Tibial nerve (tissue), 4 donors: ENCODE results near the gene NUP188. TPM values are rescaled to one million over a fixed set of nuclear protein-coding genes. Genes with fewer than 3 reads are reported as not detected.

Source experiments
- DNase-seq, 2 donors: peaks; one replicate each; pipeline ENCODE4 v3.0.0-alpha.2; 2019; ENCODE audit warnings: low spot score in 2 of 2
- H3K27ac ChIP-seq, 4 donors: fragments of 200-600 bp; sonication (generic) in 3 of 4; one replicate each; pipeline ENCODE4 v1.5.1; 2017 to 2019; ENCODE audit warnings: mild to moderate bottlenecking in 1 of 4
- H3K27me3 ChIP-seq, 2 donors: fragments of 200-600 bp; sonication (generic) in 1 of 2; one replicate each; pipeline versions ENCODE4 v1.5.1 to v1.6.0; 2017 to 2019
- H3K36me3 ChIP-seq, 3 donors: fragments of 200-600 bp; sonication (generic); one replicate each; pipeline ENCODE4 v1.5.1; 2018 to 2019
- H3K4me1 ChIP-seq, 4 donors: fragments of 200-600 bp; sonication (generic) in 3 of 4; one replicate each; pipeline ENCODE4 v1.5.1; 2017 to 2019
- H3K4me3 ChIP-seq, 4 donors: fragments of 200-600 bp; sonication (generic) in 3 of 4; one replicate each; pipeline ENCODE4 v1.5.1; 2017 to 2019; ENCODE audit warnings: mild to moderate bottlenecking in 1 of 4, moderate library complexity in 1 of 4
- H3K9me3 ChIP-seq, 4 donors: fragments of 200-600 bp; sonication (generic) in 3 of 4; one replicate each; pipeline ENCODE4 v1.5.1; 2017 to 2019
- CTCF ChIP-seq, 5 experiments: fragments of 200-600 bp in 3 of 5; fragments of 450-650 bp in 2 of 5; sonication (generic) in 3 of 5; IDR thresholded peaks; one replicate each; pipeline ENCODE4 v1.5.1; 2016 to 2019; ENCODE audit warnings: antibody characterized with exemption in 5 of 5, mild to moderate bottlenecking in 3 of 5, moderate library complexity in 2 of 5
- EP300 ChIP-seq, 2 donors: sonication (generic); formaldehyde crosslinking; IDR thresholded peaks; one replicate each; pipeline ENCODE4 v1.6.1; 2017; ENCODE audit warnings: antibody characterized with exemption in 2 of 2, mild to moderate bottlenecking in 1 of 2
- POLR2A ChIP-seq, 2 donors: fragments of 450-650 bp; IDR thresholded peaks; one replicate each; pipeline ENCODE4 v1.6.1; 2017; ENCODE audit warnings: antibody characterized with exemption in 2 of 2, mild to moderate bottlenecking in 2 of 2, moderate library complexity in 2 of 2
- WGBS, 2 donors: methylation state at CpG; one replicate each; pipeline ENCODE4 v1.1.5; 2018; 5-methylcytosine and 5-hydroxymethylcytosine counted together
- total RNA-seq, 4 donors: library from RNA; depleted of rRNA; stranded (reverse); fragments of >200 nt; gene quantifications; one replicate each; pipeline ENCODE4 v1.1.0, GENCODE V29; 2016

Gene NUP188
- total RNA-seq, 4 donors from 2014 or later = 22.9 to 76.5 (median 43.5) TPM

- Histone ChIP-seq H3K4me1 (peaks cover 0 to 27% (median 10%) of the 10 kb centered on the region in 4 donors), H3K9me3 (no peaks in the 10 kb centered on the region), H3K27me3 (no peaks in the 10 kb centered on the region), H3K36me3 (peaks cover 0 to 97% (median 8%) of the 10 kb centered on the region in 3 donors), H3K27ac (peak overlapping the region in 2 of 4 donors; percentile 73 to 88), H3K4me3 (no peak overlapping the region)
- WGBS, 2 donors = 68 to 71% methylated on average over 10 of the region's 10 CpGs
- TF ChIP-seq EP300 (IDR thresholded peaks at IDR 0.05) (no peak), CTCF (IDR thresholded peaks at IDR 0.05) (no peak), POLR2A (IDR thresholded peaks at IDR 0.05) (no peak)
- no peak for DNase-seq
These were observed 58.0 kb downstream of the NUP188 start for GRCh38 chr9:129005336-129005997.

GRCh38 chr9:129006328-129007034 is 59.0 kb downstream of the NUP188 start:
- Histone ChIP-seq H3K4me1 (peaks cover 0 to 27% (median 10%) of the 10 kb centered on the region in 4 donors), H3K9me3 (no peaks in the 10 kb centered on the region), H3K36me3 (peaks cover 0 to 97% (median 12%) of the 10 kb centered on the region in 3 donors), H3K27ac (peak overlapping the region; percentile 23 to 88 (median 71)), H3K4me3 (no peak overlapping the region), H3K27me3 (no peaks in the 10 kb centered on the region)
- peak; percentile 55 to 72 for DNase-seq
- TF ChIP-seq POLR2A (IDR thresholded peaks at IDR 0.05) (peak in 1 of 2 donors; percentile 7), CTCF (IDR thresholded peaks at IDR 0.05) (peak; percentile 77 to 95 (median 83)), EP300 (IDR thresholded peaks at IDR 0.05) (peak in 1 of 2 donors; percentile 45)
- whole genome bisulfite sequencing, 2 donors = 44 to 48% methylated on average over 21 of the region's 21 CpGs

GRCh38 chr9:129007035-129007765 is 59.7 kb downstream of the NUP188 start:
- DNase-seq = peak; percentile 51 to 61
- peak overlapping the region; percentile 49 to 73 (median 70) for H3K27ac ChIP-seq
- no peak overlapping the region for H3K4me3 ChIP-seq
- H3K36me3 ChIP-seq = peaks cover 0 to 97% (median 11%) of the 10 kb centered on the region in 3 donors
- TF ChIP-seq POLR2A (IDR thresholded peaks at IDR 0.05) (no peak), CTCF (IDR thresholded peaks at IDR 0.05) (no peak), EP300 (IDR thresholded peaks at IDR 0.05) (no peak)
- H3K4me1 ChIP-seq = peaks cover 0 to 27% (median 10%) of the 10 kb centered on the region in 4 donors
- H3K9me3 ChIP-seq = no peaks in the 10 kb centered on the region
- WGBS, 2 donors = 63 to 67% methylated on average over 13 to 14 of the region's 14 CpGs
- H3K27me3 ChIP-seq = no peaks in the 10 kb centered on the region

GRCh38 chr9:129007766-129008468 is 60.4 kb downstream of the NUP188 start:
- peak overlapping the region in 2 of 4 donors; percentile 70 to 73 for H3K27ac ChIP-seq
- peaks cover 0 to 27% (median 10%) of the 10 kb centered on the region in 4 donors for H3K4me1 ChIP-seq
- H3K36me3 ChIP-seq = peaks cover 0 to 97% (median 4%) of the 10 kb centered on the region in 3 donors
- no peaks in the 10 kb centered on the region for H3K27me3 ChIP-seq
- no peak for TF ChIP-seq CTCF (IDR thresholded peaks at IDR 0.05)
- no peak for TF ChIP-seq POLR2A (IDR thresholded peaks at IDR 0.05)
- TF ChIP-seq EP300 (IDR thresholded peaks at IDR 0.05) = no peak
- 65 to 71% methylated on average over 13 to 15 of the region's 18 CpGs for WGBS, 2 donors
- H3K9me3 ChIP-seq = no peaks in the 10 kb centered on the region
- DNase-seq = no peak
- H3K4me3 ChIP-seq = no peak overlapping the region
